ENCODE results near the gene CCBE1.

- TF ChIP-seq, protein P1, sequence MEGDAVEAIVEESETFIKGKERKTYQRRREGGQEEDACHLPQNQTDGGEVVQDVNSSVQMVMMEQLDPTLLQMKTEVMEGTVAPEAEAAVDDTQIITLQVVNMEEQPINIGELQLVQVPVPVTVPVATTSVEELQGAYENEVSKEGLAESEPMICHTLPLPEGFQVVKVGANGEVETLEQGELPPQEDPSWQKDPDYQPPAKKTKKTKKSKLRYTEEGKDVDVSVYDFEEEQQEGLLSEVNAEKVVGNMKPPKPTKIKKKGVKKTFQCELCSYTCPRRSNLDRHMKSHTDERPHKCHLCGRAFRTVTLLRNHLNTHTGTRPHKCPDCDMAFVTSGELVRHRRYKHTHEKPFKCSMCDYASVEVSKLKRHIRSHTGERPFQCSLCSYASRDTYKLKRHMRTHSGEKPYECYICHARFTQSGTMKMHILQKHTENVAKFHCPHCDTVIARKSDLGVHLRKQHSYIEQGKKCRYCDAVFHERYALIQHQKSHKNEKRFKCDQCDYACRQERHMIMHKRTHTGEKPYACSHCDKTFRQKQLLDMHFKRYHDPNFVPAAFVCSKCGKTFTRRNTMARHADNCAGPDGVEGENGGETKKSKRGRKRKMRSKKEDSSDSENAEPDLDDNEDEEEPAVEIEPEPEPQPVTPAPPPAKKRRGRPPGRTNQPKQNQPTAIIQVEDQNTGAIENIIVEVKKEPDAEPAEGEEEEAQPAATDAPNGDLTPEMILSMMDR (conservative IDR thresholded peaks at IDR 0.05): no peak
- no peak for TF ChIP-seq ZFX (IDR thresholded peaks at IDR 0.05)
These were observed 191.9 kb downstream of the CCBE1 start for GRCh38 chr18:59505356-59505755.

All from C4-2B (cell line).